Measurements from ENCODE around the gene HSF4. TPM values are rescaled to one million over a fixed set of nuclear protein-coding genes. Genes with fewer than 3 reads are reported as not detected.

HSF4 gene
- 0.32 and 0.61 TPM in 2 replicates for total RNA-seq

GRCh38 chr16:67164599-67165061 is at the start of gene HSF4:
HSF4 (plus strand) TSS chr16:67164745; CDS start chr16:67164812, 67 bp downstream.

GRCh38 chr16:67150833-67151396 is 13.6 kb upstream of the HSF4 start, which contains the start of gene B3GNT9:
B3GNT9 (minus strand) TSS chr16:67150998; CDS start chr16:67150485, 513 bp downstream.

GRCh38 chr16:67170168-67170948 is 5.8 kb downstream of the HSF4 start, which contains the start of gene NOL3:
NOL3 (plus strand) TSS chr16:67170538.

GRCh38 chr16:67183627-67184452 is 19.3 kb downstream of the HSF4 start, which contains the start of gene MATCAP1:
MATCAP1 (minus strand) TSS chr16:67183963; CDS start chr16:67180610, 3,353 bp downstream.

GRCh38 chr16:67190041-67190440 is 25.5 kb downstream of the HSF4 start, which contains the start of gene EXOC3L1:
EXOC3L1 (minus strand) TSS chr16:67190136; CDS start chr16:67189676, 460 bp downstream.

GRCh38 chr16:67191995-67192681 is 27.6 kb downstream of the HSF4 start, which contains the start of gene E2F4:
E2F4 (plus strand) TSS chr16:67192155; CDS start chr16:67192228, 73 bp downstream.

GRCh38 chr16:67199011-67199807 is 34.7 kb downstream of the HSF4 start, which contains the start of gene ELMO3:
ELMO3 (plus strand) TSS chr16:67199131; CDS start chr16:67199327, 196 bp downstream.

Other genes with a start within 250 kb of the HSF4 start
- not detected in 2 replicates for gene CDH16, start 245.9 kb upstream of the HSF4 start, total RNA-seq
- 0.65 and 1.5 TPM in 2 replicates for gene RRAD, start 239.2 kb upstream of the HSF4 start, total RNA-seq
- 169 and 285 TPM in 2 replicates for gene CIAO2B, start 230.3 kb upstream of the HSF4 start, total RNA-seq
- 12.0 and 17.5 TPM in 2 replicates for gene CES2, start 229.2 kb upstream of the HSF4 start, total RNA-seq
- gene CES3, start 203.5 kb upstream of the HSF4 start, total RNA-seq, result not detected in 2 replicates
- 0.65 and 0.91 TPM in 2 replicates for gene CES4A, start 176.2 kb upstream of the HSF4 start, total RNA-seq
- 143 and 146 TPM in 2 replicates for gene CBFB, start 135.6 kb upstream of the HSF4 start, total RNA-seq
- 7.8 and 10.8 TPM in 2 replicates for gene PHAF1, start 54.8 kb upstream of the HSF4 start, total RNA-seq
- 1.6 and 4.0 TPM in 2 replicates for gene B3GNT9, start 13.7 kb upstream of the HSF4 start, total RNA-seq
- gene TRADD, start 4.8 kb upstream of the HSF4 start, total RNA-seq, result 22.3 and 23.7 TPM in 2 replicates
- gene FBXL8, start 4.8 kb upstream of the HSF4 start, total RNA-seq, result 2.3 and 5.8 TPM in 2 replicates
- gene NOL3, start 5.8 kb downstream of the HSF4 start, total RNA-seq, result 7.3 and 12.3 TPM in 2 replicates
- 11.7 and 13.4 TPM in 2 replicates for gene MATCAP1, start 19.2 kb downstream of the HSF4 start, total RNA-seq
- gene EXOC3L1, start 25.4 kb downstream of the HSF4 start, total RNA-seq, result 8.8 and 29.9 TPM in 2 replicates
- gene E2F4, start 27.4 kb downstream of the HSF4 start, total RNA-seq, result 83.8 and 94.1 TPM in 2 replicates
- gene ELMO3, start 34.4 kb downstream of the HSF4 start, total RNA-seq, result 1.3 and 1.5 TPM in 2 replicates
- 36.1 and 47.1 TPM in 2 replicates for gene TMEM208, start 62.4 kb downstream of the HSF4 start, total RNA-seq
- gene FHOD1, start 82.7 kb downstream of the HSF4 start, total RNA-seq, result 19.3 and 22.7 TPM in 2 replicates
- 0.30 and 0.97 TPM in 2 replicates for gene SLC9A5, start 84.2 kb downstream of the HSF4 start, total RNA-seq
- 17.5 and 41.0 TPM in 2 replicates for gene PLEKHG4, start 114.8 kb downstream of the HSF4 start, total RNA-seq
- 0.61 TPM in 1 of 2 replicates, not detected in the other for gene KCTD19, start 162.0 kb downstream of the HSF4 start, total RNA-seq
- 0.61 and 2.3 TPM in 2 replicates for gene LRRC36, start 162.1 kb downstream of the HSF4 start, total RNA-seq
- 0.15 and 1.9 TPM in 2 replicates for gene TPPP3, start 228.8 kb downstream of the HSF4 start, total RNA-seq